Activated CD4-positive, alpha-beta T cell treated with anti-CD3 and anti-CD28 coated beads, Interleukin-2, Interleukin-4, amounts not matched to agents 100 ng/mL and 50 ng/mL, durations not matched to agents 16 hours and 8 hours (primary cell): ENCODE data around the gene LRIG1.
A peak's percentile ranks its signal among the peaks of the same experiment; 100 is the strongest.

Experiments used
- DNase-seq: peaks from one replicate; pipeline ENCODE4 v3.0.0-alpha.2; 2020; ENCODE audit warnings: low spot score

LRIG1 gene

DNA sequence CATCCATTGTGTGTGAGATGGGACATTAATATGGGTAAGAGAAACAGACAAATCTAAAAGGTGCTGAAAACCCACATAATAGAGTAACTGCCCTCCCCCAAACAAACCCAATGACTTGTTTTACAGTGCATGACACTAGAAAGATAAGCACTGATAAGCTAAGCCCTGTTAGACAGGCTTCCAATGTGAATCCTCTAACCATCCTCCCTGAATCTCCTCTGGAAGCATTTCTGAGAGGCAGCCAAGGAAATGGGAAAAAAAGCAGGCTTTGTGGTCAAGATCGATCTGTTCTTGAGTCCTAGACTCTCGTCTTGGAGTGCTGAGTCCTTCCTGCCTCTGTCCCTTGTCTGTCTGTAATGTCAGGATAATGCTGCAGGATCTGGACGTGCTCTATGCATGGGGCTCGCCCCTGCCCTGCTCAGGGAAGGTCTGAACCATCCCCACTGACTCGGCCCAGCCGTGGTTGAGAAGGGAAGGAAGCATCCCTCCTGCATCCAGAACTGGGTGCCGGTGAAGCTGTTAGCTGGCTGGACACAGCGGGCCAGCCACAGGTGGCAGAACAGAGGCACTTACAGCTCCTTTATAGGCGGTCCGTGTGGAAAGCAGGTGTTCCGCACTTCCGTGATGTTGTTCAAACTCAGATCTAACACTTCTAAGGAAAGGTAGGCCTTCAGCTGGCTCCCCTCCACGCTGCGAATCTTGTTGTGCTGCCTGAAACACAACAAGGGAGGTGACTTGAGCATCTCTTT lies 84.1 kb downstream of the LRIG1 start:
- no peak for DNase-seq

DNA sequence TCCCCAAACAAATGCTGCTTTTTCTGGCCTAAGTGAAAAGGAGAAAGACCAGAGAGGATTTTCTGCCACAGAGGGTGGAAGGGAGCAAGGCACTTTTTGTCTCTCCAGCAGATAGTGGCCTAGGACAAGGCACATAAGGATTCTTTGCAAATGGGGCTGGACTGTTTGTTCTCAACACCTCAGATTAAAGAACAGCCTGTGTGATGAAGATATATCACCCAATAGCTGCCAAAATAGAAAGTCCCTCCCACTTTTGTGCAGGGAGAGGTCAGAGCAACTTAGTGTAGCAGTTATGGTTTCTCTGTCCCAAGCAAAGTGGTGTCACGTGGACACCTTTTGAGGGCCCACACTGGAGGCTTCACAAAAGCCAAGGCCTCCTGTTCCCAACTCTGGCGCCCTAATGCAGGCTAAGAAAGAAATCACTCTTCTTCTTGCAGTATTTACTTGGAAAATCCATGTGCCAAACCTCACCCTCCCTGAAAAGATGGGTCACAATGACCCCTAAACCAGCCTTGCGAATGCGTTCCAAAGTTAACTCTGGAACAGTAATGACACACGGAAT lies 84.9 kb downstream of the LRIG1 start:
- DNase-seq, result no peak

DNA sequence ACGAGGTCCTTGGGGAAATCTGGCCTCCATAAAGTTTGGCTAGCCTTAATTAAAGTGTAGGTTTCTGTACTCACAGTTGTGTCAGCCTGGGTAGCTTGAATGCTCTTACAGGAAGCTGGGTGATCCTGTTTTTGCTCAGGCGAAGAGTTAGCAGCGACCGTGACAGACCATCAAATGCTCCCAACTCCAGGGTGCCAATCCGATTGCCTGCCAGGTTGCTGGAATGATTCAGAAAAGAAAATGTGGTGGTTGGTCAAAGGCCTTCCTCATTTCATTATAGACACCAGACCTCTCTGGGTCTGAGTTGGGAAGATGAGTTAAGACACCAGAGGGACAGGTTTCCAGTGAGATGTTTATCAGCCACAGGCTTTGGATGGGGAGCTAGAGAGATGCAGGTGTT lies 86.0 kb downstream of the LRIG1 start:
- DNase-seq, result no peak

DNA sequence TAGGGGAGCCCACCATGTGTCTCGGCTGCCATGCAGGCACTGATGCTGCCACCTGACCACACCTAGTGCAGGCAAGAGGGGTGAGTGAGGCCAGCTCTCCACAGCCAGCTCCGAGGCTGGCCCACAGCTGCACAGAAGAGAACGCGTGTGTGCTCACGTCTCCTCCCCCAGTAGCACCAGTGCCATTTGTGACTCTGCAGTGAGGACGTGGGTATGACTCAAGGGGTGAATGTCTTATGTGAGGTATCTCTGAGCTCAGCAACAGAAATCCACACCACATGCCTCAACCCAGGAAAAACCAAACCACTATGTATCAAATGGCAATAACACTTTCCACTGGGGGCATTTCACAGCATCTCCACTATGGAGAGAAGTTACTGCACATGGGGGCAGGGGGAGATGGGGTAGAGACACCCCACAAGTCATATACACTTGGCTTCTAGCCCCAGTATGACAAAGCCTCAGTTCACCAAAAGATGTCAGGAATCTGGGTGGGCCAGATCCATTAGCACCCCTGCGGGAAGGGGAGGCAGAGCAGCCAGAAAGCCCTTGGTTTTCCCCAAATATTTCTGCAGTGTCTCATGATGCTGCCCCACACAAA lies 87.6 kb downstream of the LRIG1 start:
- DNase-seq, result peak; percentile 12

DNA sequence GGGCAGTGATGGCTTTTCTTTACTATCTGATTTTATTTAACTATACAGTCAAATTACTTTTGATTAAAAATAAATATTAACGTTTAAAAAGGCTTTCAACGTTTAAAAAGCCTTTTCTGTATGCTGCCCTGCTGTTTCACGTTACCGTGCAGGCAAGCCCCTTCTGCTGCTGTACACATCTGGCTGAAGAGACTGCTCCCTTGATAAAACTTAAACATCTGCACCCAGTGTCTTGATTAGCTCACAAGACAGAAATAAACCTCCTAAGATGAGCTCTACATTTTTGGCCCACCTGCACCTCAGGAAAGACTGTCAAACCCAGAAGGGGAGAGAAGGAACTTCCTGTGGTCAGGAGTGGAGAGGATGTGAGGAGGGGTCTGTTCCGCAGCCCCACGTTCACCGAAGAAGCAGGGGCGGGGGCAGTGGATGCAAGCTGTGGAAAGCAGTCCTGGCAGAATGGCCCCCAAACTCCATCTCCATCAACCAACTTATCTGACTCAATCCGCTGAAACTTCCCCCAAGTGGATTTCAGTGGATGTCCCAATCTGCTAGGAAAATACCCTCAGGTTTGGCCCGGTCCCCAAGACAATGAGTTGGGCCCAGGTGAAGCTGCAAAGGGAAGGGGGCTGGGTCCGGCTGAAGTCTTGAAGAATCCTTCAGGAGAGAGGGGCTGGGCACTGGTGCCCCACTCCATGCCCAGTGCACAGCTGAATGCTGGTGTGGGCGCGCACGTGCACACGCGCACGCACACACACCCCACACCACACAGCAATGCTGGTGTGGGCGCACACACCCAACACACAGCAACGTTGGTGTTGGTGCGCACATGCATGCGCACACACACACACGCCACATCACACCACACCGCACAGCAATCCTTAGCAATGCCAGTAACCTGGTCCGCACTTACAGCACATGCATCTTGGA lies 88.6 kb downstream of the LRIG1 start:
- no peak for DNase-seq

DNA sequence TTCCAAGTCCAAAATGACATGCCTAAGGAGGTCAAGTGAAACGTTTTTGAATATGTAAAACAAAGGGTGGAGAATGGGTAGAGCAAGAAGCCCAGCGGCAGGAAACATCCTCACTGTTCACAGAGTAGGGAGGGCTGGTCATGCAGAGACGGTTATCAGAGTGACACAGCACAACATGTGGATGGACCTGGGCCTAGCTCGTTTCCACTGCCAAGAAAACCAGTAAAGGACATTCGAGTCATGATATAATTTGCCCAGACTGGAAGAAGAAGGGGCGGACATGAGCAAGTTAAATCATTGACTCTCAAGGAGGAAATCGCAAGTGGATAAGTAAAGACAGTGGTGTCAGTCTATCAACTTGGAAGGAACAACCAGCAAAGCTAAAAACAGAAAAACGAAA lies 89.3 kb downstream of the LRIG1 start:
- DNase-seq, result no peak

DNA sequence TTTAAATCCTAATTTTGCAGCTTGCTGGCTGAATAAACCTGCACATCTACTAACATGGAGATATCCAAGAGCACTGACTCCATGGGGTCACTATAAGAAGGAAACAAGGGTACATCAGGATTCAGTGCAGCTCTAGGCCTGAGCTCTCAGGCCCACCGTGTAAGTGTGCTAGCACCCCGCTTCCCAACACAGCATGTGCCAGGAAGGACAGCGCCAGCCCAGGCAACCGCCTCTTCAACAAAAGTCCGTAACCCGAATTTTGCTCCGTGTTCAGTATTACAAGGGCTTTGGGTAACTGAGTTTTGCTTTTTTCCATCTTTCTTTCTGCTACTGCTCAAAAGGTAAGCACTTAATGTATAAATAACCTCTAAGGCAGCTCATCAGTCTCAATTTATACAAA lies 89.8 kb downstream of the LRIG1 start:
- no peak for DNase-seq

DNA sequence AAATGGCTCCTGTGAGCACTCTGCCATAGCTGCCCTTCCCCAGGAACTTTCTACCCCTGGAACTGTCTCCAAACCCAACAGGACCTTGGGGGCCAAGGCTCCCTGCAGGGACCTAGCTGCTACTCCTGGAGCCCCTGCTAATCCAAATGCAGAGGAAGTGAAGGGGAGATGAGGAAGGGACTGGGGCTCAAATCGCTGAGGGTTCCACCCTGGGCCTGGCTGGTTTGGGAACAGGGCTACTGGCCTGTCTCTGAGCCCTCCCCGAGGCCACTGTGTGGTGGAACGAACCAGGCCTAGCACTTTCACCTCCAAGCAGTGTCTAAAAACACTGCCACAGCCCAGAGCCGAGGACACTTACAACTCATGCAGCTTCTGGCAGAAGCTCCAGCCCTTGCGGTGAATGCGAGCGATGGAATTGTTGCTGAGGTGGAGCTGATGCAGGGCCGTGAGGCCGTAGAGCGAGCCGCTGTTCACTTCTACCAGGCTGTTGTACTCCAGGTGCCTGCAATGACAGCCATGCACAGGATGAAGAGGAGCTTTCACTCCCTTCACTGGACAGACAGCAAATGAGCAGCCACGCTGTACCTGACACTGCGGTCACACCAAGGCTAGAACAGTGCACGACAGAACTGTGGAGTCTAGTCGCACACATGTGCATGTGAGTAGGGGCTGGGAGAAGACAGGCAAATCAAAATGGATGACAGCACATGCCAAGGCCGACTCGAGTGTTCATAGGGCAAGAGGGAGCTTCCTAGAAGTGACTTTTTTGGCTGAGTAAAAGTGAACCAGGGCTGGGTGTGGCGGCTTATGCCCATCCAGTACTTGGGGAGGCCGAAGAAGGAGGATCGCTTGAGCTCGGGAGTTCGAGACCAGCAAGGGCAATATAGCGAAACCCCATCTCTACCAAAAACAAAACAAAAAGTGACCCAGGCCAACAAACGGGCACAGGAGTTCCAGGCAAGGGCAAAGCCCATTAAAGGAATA lies 90.8 kb downstream of the LRIG1 start:
- DNase-seq, result no peak

DNA sequence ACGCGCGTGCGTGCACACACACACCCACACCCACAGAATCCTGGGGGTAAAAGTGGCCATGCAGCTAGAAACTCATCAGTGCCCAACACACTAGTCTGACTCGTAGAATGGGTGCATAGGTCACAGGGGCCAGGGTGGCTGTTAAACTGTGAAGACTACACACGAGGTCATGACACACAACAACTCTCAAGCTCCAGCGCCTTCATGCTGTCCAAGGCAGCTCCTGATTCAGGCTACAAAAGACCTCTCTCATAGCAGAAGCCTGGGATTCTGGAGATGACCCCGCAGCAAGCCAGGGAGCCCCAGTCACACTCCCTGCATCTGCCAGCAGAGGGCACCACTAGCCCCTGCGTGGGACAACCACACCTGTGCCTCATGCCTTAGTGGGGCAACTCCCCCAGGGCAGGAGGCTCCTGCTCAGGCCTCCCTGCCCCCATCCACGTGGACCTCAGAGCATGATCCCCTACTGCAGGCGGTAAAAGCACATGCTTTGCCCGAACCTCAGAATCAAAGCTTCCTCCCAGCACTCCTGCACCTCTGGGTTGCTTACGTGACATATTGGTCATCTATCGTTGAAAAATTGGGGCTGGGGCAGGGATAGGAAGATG lies 93.1 kb downstream of the LRIG1 start:
- DNase-seq, result peak; percentile 76

DNA sequence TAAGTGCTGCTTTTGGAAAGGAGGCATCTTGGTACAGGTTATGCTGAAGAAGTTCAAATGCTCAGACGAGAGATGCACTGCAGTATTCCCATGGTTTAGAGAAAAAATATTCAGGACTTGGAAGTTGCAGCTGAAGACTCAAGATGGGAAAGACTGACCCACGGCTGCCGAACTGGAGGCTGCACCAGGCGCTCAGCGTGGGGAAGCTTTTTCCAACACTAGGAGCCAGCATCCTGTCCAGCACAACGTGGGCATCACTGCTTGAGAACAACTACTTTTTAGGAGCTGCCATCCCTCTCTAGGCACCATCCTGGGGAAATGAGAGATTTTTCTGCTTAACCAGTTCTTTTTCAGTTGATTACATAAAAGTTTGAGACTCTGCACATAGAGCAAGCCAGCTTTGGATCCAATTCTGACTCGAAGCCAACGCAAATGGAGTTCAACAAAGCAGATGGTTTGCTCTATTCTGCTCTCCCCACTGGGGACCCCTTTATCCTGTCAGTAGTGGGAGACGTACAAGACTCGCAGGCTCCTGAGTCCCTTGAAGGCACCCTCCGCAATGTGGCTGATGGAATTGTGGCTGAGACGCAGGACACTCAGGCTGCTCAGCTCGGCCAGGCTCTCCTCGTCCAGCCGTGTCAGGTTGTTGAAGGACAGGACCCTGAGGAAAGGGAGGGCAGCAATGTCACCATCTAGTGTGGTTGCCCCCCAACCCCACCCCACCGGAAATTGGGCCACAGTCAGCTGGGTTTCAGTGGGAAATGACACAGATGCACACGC lies 93.8 kb downstream of the LRIG1 start:
- DNase-seq, result no peak

DNA sequence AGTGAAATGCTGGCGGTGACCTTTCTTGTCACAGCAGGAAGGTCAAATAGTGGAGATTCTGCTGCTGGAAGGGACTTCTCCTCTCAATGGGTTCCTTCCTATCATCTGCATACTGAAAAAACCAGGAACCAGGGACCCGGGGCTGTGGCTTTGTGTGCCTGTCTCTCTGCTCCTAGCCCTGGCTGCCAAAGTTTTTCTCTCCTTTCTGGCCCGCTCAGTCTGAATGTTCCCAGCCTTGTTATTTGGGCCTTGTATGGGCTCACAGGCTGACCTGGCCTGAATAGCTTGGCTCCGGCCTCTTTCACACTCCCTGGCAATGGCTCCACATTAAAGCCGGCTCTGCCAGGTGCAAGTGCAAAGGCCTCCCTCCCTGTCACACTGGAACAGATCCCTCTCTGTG lies 94.7 kb downstream of the LRIG1 start:
- no peak for DNase-seq

DNA sequence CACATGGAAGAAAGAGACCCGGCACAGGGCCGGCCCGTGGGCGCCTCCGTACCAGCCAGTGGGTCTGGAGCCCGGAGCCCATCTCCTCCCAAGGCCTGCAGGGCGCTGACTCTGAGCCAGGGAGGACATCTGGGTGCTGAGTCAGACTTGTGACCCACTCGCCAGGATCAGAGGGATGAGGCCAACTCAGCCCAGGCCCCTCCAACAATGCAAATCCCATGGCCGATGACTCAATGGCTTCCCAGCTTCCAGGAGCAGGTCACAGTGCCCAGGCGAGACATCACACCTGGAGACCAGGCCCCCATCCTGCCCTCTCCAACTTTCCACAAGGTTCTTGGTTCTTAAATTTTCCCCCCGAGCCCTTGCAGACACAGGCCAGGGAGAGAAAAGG lies 95.1 kb downstream of the LRIG1 start:
- DNase-seq, result no peak

DNA sequence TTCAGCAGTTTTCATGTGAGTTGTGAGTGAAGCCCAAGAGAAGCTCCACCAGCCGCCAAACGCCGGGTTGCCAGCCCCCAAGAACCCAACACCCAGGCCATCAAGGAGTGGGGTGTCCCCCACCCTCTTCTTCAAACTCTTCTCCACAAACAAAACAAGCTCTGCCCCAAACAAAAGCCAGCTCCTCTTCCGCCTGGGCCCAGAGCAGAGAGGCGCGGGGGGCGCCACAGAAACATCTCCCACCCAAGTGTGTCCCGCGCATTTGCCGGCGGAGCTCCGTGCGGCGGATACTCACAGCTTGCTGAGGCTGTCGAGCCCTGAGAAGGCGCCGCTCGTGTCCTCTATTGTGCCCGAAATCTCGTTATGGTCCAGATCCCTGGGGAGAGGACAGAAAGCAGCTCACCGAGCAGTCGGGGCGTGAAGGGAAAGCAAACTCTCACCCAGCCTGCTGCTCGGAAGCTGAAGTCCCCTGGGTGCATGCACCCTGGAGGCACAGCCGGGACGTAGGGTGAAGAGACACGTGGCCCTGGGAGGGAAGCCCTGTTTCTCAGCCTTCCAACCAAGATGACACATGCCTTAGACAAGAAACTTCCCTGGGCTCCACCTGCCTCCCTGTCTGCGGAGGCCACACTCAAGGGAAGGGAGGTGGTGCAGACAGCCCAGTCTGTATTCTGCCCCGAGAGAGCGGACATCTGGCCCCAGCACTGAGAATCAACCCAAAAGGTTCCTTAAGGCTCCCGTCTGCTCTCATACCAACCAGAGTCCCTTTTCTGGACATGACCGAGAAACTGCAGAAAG lies 95.7 kb downstream of the LRIG1 start:
- DNase-seq, result no peak

DNA sequence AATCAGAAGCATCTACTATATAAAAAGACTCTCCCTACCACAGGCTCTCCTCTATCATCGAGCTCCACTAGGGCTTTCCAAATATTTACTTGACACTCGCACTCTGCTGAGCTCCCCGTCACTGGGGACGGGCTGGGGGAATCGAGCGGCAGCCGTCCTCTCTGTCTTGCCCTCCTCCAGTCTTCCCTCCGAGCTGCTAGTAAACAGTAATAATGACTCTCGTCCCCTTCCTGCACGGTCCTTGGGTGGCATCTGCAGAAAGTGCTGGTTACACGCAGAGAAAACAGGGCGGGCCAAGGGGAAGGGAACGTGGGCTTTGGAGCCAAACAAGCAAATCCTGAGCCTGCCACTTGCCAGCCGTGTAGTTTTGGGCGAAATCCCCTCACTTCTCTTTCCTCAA lies 96.6 kb downstream of the LRIG1 start:
- DNase-seq, result no peak

DNA sequence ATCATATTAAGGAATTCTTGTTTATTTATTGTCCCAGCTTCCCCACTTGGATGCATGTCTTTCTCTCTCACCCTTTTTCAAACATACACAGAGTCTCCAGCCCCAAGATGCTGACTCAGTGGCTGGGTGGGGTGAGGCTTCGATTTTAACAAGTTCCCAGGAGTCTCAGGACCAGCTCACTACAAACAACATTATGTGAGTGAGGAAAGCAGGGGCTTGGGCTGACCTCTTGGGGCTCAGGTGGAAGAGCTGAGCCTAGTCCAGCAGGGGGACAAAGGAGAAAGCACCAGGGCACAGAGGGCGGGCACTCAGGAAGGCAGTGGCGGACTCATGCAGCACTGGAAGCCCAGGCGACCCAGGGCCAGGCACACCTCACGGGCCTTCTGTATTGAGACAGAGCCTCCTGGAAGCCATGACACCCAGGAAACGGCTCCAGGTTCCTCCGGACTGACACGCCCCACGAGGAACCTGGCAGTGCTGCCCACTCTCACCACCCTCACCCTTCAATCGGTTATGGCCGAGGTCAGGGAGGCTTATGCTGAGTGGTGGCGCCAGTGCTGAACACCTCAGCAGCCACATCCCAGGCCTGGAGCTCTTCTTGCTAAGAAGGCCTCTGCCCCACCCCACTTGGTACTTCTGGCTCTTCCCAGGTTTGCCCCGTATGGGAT lies 97.4 kb downstream of the LRIG1 start:
- no peak for DNase-seq

DNA sequence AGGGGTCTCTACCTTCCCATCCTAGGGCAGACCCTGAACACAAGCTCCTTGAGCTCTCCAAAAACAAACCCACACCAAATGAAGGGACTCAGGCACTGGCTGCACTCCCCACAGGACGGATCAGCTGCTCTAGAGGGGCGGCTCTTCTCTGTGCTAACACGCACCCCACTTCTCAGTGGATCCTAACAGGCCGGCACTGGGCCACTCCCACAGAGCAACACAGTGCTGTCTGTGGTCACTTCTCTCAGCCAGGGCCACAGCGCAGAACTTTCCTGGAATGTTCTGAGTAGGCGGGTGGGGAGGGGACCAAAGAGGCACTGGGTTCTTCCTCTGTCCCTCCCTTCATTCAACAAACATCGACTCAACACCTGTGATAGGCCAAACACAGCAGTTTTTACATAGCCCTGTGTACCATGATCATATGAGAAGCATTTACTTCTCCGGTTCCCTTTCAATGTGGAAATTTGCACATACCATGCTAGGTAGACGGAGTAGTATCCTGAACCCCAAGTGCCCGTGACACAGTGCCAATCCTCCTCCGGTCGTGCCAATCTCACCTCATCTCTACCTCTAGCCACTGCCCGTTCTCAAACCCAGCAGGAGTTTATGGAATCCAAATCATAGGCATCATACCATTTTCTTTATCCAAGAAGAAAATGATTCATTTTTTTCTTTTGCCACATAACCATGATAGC lies 98.1 kb downstream of the LRIG1 start:
- no peak for DNase-seq

DNA sequence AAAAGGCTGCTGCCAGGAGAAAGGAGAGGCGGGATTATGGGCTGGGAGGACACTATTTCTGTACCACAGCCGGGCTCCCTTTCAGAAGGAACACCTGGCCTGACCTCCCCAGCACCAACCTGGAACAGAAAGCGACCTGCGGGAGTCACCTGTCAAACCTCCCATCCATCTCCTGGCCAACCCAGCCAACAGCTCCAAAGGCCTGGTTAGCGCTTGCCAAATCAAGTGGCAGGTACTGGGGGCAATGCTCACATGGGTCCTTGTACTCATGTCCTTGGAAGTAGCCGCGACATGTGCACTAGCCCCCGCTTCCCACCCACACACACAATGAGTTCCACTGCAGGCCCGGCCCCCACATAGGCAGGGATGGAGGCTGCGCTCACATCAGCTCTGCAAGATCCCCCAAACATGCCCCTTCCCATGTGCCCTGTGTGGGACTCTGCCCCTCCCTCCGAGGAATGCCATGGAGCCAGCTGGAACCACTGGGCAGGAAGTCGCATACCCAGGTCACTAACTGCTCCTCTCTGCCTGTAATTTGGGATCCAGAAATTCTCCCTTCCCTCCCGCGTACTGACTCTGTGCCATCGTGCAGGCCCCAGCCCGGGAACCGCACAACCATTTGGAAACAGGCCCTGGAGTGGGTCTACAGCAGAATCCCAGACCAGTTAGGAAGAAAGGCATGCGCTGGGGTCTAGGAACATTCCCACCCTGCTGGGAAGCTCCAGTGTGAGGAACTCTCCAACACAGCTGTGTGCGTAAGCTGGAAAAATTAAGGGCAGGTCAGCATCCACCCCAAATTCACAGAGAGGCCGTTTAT lies 98.9 kb downstream of the LRIG1 start:
- DNase-seq, result no peak
